GM18907 (cell line): ENCODE measurements around the gene SRPK2.

ENCODE experiments used
- ATAC-seq: cut with Tn5 transposase; IDR thresholded peaks from one replicate; pipeline ENCODE4 v1.9.1; 2021; ENCODE audit warnings: mild to moderate bottlenecking, moderate library complexity; ENCODE audit not compliant: unreplicated experiment

The SRPK2 gene

GRCh38 chr7:105151152-105151551 is 237.6 kb downstream of the SRPK2 start:
- no peak for ATAC-seq

DNA sequence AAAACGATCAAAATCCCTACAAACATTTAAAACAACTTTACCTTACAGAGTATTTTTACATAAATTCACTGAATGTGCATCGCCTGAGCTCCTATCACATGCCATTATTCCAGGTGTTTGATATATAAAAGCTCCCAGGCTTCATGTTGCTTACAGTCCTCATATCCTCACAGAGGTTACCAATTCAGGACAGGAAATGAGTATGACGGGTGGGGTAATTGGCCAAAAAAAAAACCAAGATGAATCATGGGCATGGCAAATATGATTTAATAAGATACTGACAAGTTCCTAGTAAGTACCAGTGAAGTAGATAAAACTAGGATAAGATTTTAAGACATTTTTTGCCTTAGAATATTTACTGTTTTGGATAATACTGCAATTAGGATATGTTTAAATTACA is 238.9 kb downstream of the SRPK2 start:
- ATAC-seq, result no peak

- no peak for ATAC-seq
Observed at GRCh38 chr7:105141068-105141467, 247.7 kb downstream of the SRPK2 start.

DNA sequence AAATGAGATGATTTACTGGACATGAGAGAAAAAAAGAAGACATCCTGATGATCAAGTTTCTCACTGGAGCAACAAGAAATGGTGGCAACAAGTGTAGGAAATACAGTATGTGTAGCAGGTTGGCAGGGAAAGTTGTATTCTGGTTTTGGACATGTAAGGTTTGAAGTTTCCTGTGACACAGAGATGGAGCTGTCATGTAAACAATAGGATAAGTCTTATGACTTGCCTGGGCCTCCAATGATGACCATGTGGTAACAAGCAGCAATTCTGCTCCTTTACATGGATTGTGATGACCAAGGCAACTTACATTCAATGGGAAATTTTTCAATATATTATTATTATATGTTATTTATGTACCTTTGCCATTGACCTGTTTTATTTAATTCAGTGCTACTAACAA is 249.3 kb downstream of the SRPK2 start:
- no peak for ATAC-seq

- no peak for ATAC-seq
Observed at GRCh38 chr7:105137898-105138297, 250.8 kb downstream of the SRPK2 start.

GRCh38 chr7:105136221-105136620 is 252.5 kb downstream of the SRPK2 start:
- ATAC-seq, result no peak

GRCh38 chr7:105133986-105134655 is 254.6 kb downstream of the SRPK2 start:
- no peak for ATAC-seq

GRCh38 chr7:105133358-105133757 is 255.4 kb downstream of the SRPK2 start:
- no peak for ATAC-seq

- ATAC-seq, result no peak
Observed at GRCh38 chr7:105132835-105133234, 255.9 kb downstream of the SRPK2 start.

GRCh38 chr7:105132335-105132734 is 256.4 kb downstream of the SRPK2 start:
- ATAC-seq, result no peak

- ATAC-seq, result no peak
Observed at GRCh38 chr7:105131890-105132289, 256.8 kb downstream of the SRPK2 start.

DNA sequence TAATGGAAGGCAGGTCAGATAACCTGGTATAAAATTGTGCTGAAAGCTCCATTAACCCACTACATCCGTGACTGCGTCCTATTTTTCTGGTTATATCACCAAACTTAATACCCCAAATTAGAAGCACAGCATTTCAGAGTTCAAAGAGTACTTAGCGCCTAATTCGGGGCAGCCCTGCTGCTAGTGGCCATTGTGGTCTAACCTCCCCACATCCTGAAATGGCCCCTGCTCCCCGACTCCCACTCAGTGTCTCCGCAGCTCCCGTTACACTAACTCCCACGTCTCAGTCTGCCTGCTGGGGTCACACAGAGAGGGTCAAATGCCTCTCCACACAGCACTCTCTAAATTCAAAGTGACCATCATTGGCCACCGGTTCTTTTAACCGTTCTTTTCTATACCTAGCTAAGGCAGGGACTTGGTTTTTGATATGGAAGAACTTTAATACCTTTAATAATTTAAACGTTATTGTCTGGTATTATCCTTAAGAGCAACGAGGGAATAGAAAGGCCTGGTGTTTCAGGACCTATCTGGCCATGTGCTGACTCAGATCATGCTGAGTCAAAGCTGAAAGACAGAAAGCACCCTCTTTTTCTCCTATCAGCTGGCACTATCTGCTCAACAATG is 257.6 kb downstream of the SRPK2 start:
- peak; percentile 79 for ATAC-seq

- ATAC-seq, result no peak
Observed at GRCh38 chr7:105130580-105130979, 258.1 kb downstream of the SRPK2 start.

- ATAC-seq, result no peak
Observed at GRCh38 chr7:105130048-105130447, 258.7 kb downstream of the SRPK2 start.

GRCh38 chr7:105127179-105127578 is 261.5 kb downstream of the SRPK2 start:
- ATAC-seq, result no peak

DNA sequence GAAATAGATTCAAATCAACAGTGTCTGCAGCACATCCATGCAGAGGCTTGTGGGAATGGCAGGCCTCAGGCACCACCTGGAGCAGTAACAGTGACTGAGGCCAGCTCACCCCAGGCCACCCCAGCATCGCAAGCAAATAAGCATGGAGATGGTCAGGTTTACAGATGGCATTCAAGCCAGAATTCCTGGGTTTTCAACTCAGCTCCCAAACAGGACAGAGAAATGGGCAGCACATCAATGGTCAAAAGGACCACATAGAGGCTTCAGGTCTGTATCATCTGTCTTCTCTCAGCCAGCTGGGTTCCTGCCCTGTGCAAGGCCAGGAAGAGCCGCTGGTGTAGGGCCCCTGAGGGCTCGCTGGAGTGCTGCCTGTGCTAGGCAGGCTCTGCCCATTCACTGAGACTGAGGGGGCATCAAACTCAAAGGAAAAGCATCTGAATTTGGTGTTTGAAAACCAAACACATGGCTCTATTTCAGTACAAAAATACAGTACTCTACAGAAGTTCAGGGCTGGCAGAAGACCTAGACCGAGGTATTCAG is 262.2 kb downstream of the SRPK2 start:
- no peak for ATAC-seq

DNA sequence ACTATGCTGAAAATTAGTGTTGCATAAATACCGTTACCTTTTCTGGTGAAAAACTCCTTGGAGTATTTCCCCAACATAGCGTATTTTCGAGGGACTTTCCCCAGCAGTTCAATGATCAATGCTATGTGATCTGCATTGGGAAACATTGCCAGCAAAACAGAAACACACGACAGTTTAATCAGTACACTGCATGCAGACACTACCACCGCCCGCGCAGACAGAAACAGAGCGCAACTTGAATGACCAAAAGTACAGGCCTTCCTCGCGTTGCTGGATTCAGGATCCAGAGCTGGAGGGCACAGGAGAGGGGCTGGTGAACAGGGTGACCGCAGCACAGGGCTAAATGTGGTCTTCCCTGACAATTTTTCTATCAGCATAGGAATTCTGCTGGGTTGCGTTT is 263.0 kb downstream of the SRPK2 start:
- no peak for ATAC-seq

DNA sequence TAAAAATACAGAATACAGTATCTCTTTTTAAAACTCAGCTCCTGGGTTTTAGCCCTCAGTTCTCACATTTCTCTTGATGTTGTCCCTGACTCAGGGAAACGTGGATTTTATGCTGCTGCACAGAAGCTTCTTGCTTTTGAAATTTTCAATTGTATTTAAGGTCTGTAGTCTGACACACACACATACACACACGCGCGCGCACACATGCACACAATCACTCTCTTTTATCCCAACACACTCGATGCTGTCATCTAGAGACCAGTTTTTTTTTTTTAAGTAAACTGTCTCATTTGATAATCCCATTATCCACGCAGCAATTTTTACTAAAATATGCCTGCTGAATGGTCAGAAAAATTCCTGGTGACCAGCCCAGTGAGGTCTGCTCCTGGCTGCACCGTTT is 266.1 kb downstream of the SRPK2 start:
- ATAC-seq, result no peak

- no peak for ATAC-seq
Observed at GRCh38 chr7:105118612-105119600, 269.8 kb downstream of the SRPK2 start.

DNA sequence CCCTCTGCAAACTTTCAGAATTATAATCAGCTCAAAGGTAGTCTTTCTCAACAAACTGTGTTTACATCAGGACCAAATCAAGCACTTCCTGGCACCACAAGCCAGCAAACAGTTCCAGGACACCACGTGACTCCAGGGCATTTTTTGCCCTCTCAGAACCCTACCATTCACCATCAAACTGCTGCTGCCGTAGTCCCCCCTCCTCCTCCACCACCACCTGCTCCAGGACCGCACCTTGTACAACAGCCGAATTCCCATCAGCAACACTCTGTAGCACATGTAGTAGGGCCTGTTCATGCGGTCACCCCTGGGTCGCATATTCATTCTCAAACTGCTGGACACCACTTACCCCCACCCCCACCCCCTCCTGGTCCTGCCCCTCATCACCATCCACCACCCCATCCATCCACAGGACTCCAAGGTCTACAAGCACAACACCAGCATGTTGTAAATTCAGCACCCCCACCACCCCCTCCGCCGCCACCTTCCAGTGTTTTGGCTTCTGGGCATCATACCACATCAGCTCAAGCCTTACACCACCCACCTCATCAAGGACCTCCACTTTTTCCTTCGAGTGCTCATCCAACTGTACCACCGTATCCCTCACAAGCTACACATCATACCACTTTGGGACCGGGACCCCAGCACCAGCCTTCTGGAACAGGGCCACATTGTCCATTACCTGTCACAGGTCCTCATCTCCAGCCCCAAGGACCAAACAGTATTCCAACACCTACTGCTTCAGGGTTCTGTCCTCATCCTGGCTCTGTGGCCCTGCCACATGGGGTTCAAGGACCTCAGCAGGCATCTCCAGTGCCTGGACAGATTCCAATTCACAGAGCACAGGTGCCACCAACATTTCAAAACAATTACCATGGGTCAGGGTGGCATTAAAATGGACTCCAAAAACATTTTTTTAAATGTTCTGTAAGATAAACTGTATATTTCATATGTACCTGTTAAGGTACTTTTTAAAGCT is 276.0 kb downstream of the SRPK2 start:
- no peak for ATAC-seq
